Measurements from ENCODE around the gene VWA8.

The VWA8 gene

GRCh38 chr13:41590122-41590521 is 370.8 kb downstream of the VWA8 start:
- no peak for DNase-seq
- POLR2A ChIA-PET, result no interaction called here
- Histone ChIP-seq H3K36me3 (ENCODE audit: control insufficient read depth in 4 of 4, insufficient read depth in 4 of 4, low read length in 3 of 4) (peaks cover 6 to 7% (median 7%) of the 10 kb centered on the region in 4 experiments), H3K4me3 (ENCODE audit: control insufficient read depth in 1 of 7, extremely low read depth in 1 of 7, insufficient read depth in 4 of 7, low read depth in 2 of 7, low read length in 6 of 7) (no peak overlapping the region), H3K9me3 (ENCODE audit: control extremely low read depth in 1 of 5, control insufficient read depth in 4 of 5, insufficient read depth in 2 of 5, low read depth in 1 of 5, low read length in 4 of 5) (no peaks in the 10 kb centered on the region), H3K4me1 (ENCODE audit: control extremely low read depth in 1 of 4, control insufficient read depth in 4 of 4, insufficient read depth in 4 of 4, low read length in 3 of 4) (peaks cover 0 to 16% (median 8%) of the 10 kb centered on the region in 4 experiments), H3K27ac (ENCODE audit: insufficient read depth in 1 of 2, low read depth in 1 of 2, low read length in 2 of 2, poor library complexity in 1 of 2, severe bottlenecking in 2 of 2) (no peak overlapping the region), H3K27me3 (replicated peaks in 2 of 5; ENCODE audit: control insufficient read depth in 4 of 5, insufficient read depth in 5 of 5, low read length in 4 of 5) (no peaks in the 10 kb centered on the region)
- CTCF ChIA-PET, result no interaction called here

- no peaks in the 10 kb centered on the region for H3K9me3 ChIP-seq (ENCODE audit: control extremely low read depth in 1 of 5, control insufficient read depth in 4 of 5, insufficient read depth in 2 of 5, low read depth in 1 of 5, low read length in 4 of 5)
- H3K4me3 ChIP-seq (ENCODE audit: control insufficient read depth in 1 of 7, extremely low read depth in 1 of 7, insufficient read depth in 4 of 7, low read depth in 2 of 7, low read length in 6 of 7), result peak overlapping the region in 1 of 7 experiments; percentile 25
- H3K27ac ChIP-seq (ENCODE audit: insufficient read depth in 1 of 2, low read depth in 1 of 2, low read length in 2 of 2, poor library complexity in 1 of 2, severe bottlenecking in 2 of 2), result peak overlapping the region in 1 of 2 experiments; percentile 65
- no peak for DNase-seq
- H3K4me1 ChIP-seq (ENCODE audit: control extremely low read depth in 1 of 4, control insufficient read depth in 4 of 4, insufficient read depth in 4 of 4, low read length in 3 of 4), result peaks cover 0 to 21% (median 8%) of the 10 kb centered on the region in 4 experiments
- CTCF ChIA-PET, result no interaction called here
- 100% methylated on average over 1 of the region's 3 CpGs for WGBS (ENCODE audit: insufficient coverage)
- no peaks in the 10 kb centered on the region for H3K27me3 ChIP-seq (replicated peaks in 2 of 5; ENCODE audit: control insufficient read depth in 4 of 5, insufficient read depth in 5 of 5, low read length in 4 of 5)
- POLR2A ChIA-PET, result no interaction called here
- H3K36me3 ChIP-seq (ENCODE audit: control insufficient read depth in 4 of 4, insufficient read depth in 4 of 4, low read length in 3 of 4), result peaks cover 7% of the 10 kb centered on the region in 4 experiments
Observed at GRCh38 chr13:41589434-41589833, 371.5 kb downstream of the VWA8 start.

- H3K27me3 ChIP-seq (replicated peaks in 2 of 5; ENCODE audit: control insufficient read depth in 4 of 5, insufficient read depth in 5 of 5, low read length in 4 of 5), result no peaks in the 10 kb centered on the region
- peak; percentile 81 to 94 (median 94) for DNase-seq
- no peaks in the 10 kb centered on the region for H3K9me3 ChIP-seq (ENCODE audit: control extremely low read depth in 1 of 5, control insufficient read depth in 4 of 5, insufficient read depth in 2 of 5, low read depth in 1 of 5, low read length in 4 of 5)
- peak overlapping the region in 1 of 7 experiments; percentile 25 for H3K4me3 ChIP-seq (ENCODE audit: control insufficient read depth in 1 of 7, extremely low read depth in 1 of 7, insufficient read depth in 4 of 7, low read depth in 2 of 7, low read length in 6 of 7)
- CTCF ChIA-PET, result interaction anchor here (0.8 kb wide), 1 partner anchor 80 kb away, joined by 3 read pairs; no protein-coding TSS in a partner anchor
- POLR2A ChIA-PET, result no interaction called here
- 43% methylated on average over 1 of the region's 2 CpGs for WGBS (ENCODE audit: insufficient coverage)
- peaks cover 0 to 22% (median 8%) of the 10 kb centered on the region in 4 experiments for H3K4me1 ChIP-seq (ENCODE audit: control extremely low read depth in 1 of 4, control insufficient read depth in 4 of 4, insufficient read depth in 4 of 4, low read length in 3 of 4)
- H3K36me3 ChIP-seq (ENCODE audit: control insufficient read depth in 4 of 4, insufficient read depth in 4 of 4, low read length in 3 of 4), result peaks cover 7% of the 10 kb centered on the region in 4 experiments
- H3K27ac ChIP-seq (ENCODE audit: insufficient read depth in 1 of 2, low read depth in 1 of 2, low read length in 2 of 2, poor library complexity in 1 of 2, severe bottlenecking in 2 of 2), result peak overlapping the region; percentile 27 to 65
Observed at GRCh38 chr13:41588899-41589298, 372.0 kb downstream of the VWA8 start.

- no peaks in the 10 kb centered on the region for H3K27me3 ChIP-seq (replicated peaks in 2 of 5; ENCODE audit: control insufficient read depth in 4 of 5, insufficient read depth in 5 of 5, low read length in 4 of 5)
- ChIA-PET POLR2A (no interaction called here), CTCF (interaction anchor here (0.8 kb wide), 1 partner anchor 80 kb away, joined by 3 read pairs; no protein-coding TSS in a partner anchor)
- H3K9me3 ChIP-seq (ENCODE audit: control extremely low read depth in 1 of 5, control insufficient read depth in 4 of 5, insufficient read depth in 2 of 5, low read depth in 1 of 5, low read length in 4 of 5), result no peaks in the 10 kb centered on the region
- peak overlapping the region; percentile 27 to 56 for H3K27ac ChIP-seq (ENCODE audit: insufficient read depth in 1 of 2, low read depth in 1 of 2, low read length in 2 of 2, poor library complexity in 1 of 2, severe bottlenecking in 2 of 2)
- peaks cover 0 to 22% (median 8%) of the 10 kb centered on the region in 4 experiments for H3K4me1 ChIP-seq (ENCODE audit: control extremely low read depth in 1 of 4, control insufficient read depth in 4 of 4, insufficient read depth in 4 of 4, low read length in 3 of 4)
- no peak overlapping the region for H3K4me3 ChIP-seq (ENCODE audit: control insufficient read depth in 1 of 7, extremely low read depth in 1 of 7, insufficient read depth in 4 of 7, low read depth in 2 of 7, low read length in 6 of 7)
- WGBS (ENCODE audit: insufficient coverage), result no CpG with 5 or more reads among the region's 1 CpG
- DNase-seq, result peak in 1 of 3 donors; percentile 6
- H3K36me3 ChIP-seq (ENCODE audit: control insufficient read depth in 4 of 4, insufficient read depth in 4 of 4, low read length in 3 of 4), result peaks cover 7% of the 10 kb centered on the region in 4 experiments
Observed at GRCh38 chr13:41588448-41588847, 372.5 kb downstream of the VWA8 start.

- no peak overlapping the region for H3K27ac ChIP-seq (ENCODE audit: insufficient read depth in 1 of 2, low read depth in 1 of 2, low read length in 2 of 2, poor library complexity in 1 of 2, severe bottlenecking in 2 of 2)
- peak in 1 of 3 donors; percentile 15 for DNase-seq
- CTCF ChIA-PET, result interaction anchor here (1.1 to 1.2 kb wide), 2 partner anchors 8 to 202 kb away, joined by 3 read pairs; no protein-coding TSS in a partner anchor
- H3K4me1 ChIP-seq (ENCODE audit: control extremely low read depth in 1 of 4, control insufficient read depth in 4 of 4, insufficient read depth in 4 of 4, low read length in 3 of 4), result peaks cover 0 to 22% (median 8%) of the 10 kb centered on the region in 4 experiments
- no peak overlapping the region for H3K4me3 ChIP-seq (ENCODE audit: control insufficient read depth in 1 of 7, extremely low read depth in 1 of 7, insufficient read depth in 4 of 7, low read depth in 2 of 7, low read length in 6 of 7)
- no peaks in the 10 kb centered on the region for H3K27me3 ChIP-seq (replicated peaks in 2 of 5; ENCODE audit: control insufficient read depth in 4 of 5, insufficient read depth in 5 of 5, low read length in 4 of 5)
- H3K36me3 ChIP-seq (ENCODE audit: control insufficient read depth in 4 of 4, insufficient read depth in 4 of 4, low read length in 3 of 4), result peaks cover 7 to 10% (median 7%) of the 10 kb centered on the region in 4 experiments
- POLR2A ChIA-PET, result interaction anchor here (0.6 kb wide), 1 partner anchor 39 kb away, joined by 3 read pairs; no protein-coding TSS in a partner anchor
- WGBS (ENCODE audit: insufficient coverage), result 93% methylated on average over 9 of the region's 9 CpGs
- no peaks in the 10 kb centered on the region for H3K9me3 ChIP-seq (ENCODE audit: control extremely low read depth in 1 of 5, control insufficient read depth in 4 of 5, insufficient read depth in 2 of 5, low read depth in 1 of 5, low read length in 4 of 5)
Observed at GRCh38 chr13:41587490-41587889, 373.4 kb downstream of the VWA8 start.

- Histone ChIP-seq H3K27ac (ENCODE audit: insufficient read depth in 1 of 2, low read depth in 1 of 2, low read length in 2 of 2, poor library complexity in 1 of 2, severe bottlenecking in 2 of 2) (no peak overlapping the region), H3K9me3 (ENCODE audit: control extremely low read depth in 1 of 5, control insufficient read depth in 4 of 5, insufficient read depth in 2 of 5, low read depth in 1 of 5, low read length in 4 of 5) (no peaks in the 10 kb centered on the region), H3K4me1 (ENCODE audit: control extremely low read depth in 1 of 4, control insufficient read depth in 4 of 4, insufficient read depth in 4 of 4, low read length in 3 of 4) (peaks cover 0 to 22% (median 8%) of the 10 kb centered on the region in 4 experiments), H3K27me3 (replicated peaks in 2 of 5; ENCODE audit: control insufficient read depth in 4 of 5, insufficient read depth in 5 of 5, low read length in 4 of 5) (no peaks in the 10 kb centered on the region), H3K4me3 (ENCODE audit: control insufficient read depth in 1 of 7, extremely low read depth in 1 of 7, insufficient read depth in 4 of 7, low read depth in 2 of 7, low read length in 6 of 7) (no peak overlapping the region), H3K36me3 (ENCODE audit: control insufficient read depth in 4 of 4, insufficient read depth in 4 of 4, low read length in 3 of 4) (peaks cover 7 to 16% (median 7%) of the 10 kb centered on the region in 4 experiments)
- WGBS (ENCODE audit: insufficient coverage), result 100% methylated on average over 2 of the region's 4 CpGs
- POLR2A ChIA-PET, result no interaction called here
- no peak for DNase-seq
- CTCF ChIA-PET, result interaction anchor here (0.6 to 1.2 kb wide), 3 partner anchors 66 to 201 kb away, joined by 3 read pairs; no protein-coding TSS in a partner anchor
Observed at GRCh38 chr13:41586216-41586615, 374.7 kb downstream of the VWA8 start.

GRCh38 chr13:41582027-41582463 is 378.9 kb downstream of the VWA8 start:
- no peaks in the 10 kb centered on the region for H3K27me3 ChIP-seq (replicated peaks in 2 of 5; ENCODE audit: control insufficient read depth in 4 of 5, insufficient read depth in 5 of 5, low read length in 4 of 5)
- DNase-seq, result no peak
- CTCF ChIA-PET, result no interaction called here
- POLR2A ChIA-PET, result no interaction called here
- H3K36me3 ChIP-seq (ENCODE audit: control insufficient read depth in 4 of 4, insufficient read depth in 4 of 4, low read length in 3 of 4), result peaks cover 2 to 8% (median 4%) of the 10 kb centered on the region in 4 experiments
- no peak overlapping the region for H3K27ac ChIP-seq (ENCODE audit: insufficient read depth in 1 of 2, low read depth in 1 of 2, low read length in 2 of 2, poor library complexity in 1 of 2, severe bottlenecking in 2 of 2)
- H3K9me3 ChIP-seq (ENCODE audit: control extremely low read depth in 1 of 5, control insufficient read depth in 4 of 5, insufficient read depth in 2 of 5, low read depth in 1 of 5, low read length in 4 of 5), result no peaks in the 10 kb centered on the region
- peaks cover 0 to 5% (median 0%) of the 10 kb centered on the region in 4 experiments for H3K4me1 ChIP-seq (ENCODE audit: control extremely low read depth in 1 of 4, control insufficient read depth in 4 of 4, insufficient read depth in 4 of 4, low read length in 3 of 4)
- WGBS (ENCODE audit: insufficient coverage), result 100% methylated on average over 4 of the region's 6 CpGs
- no peak overlapping the region for H3K4me3 ChIP-seq (ENCODE audit: control insufficient read depth in 1 of 7, extremely low read depth in 1 of 7, insufficient read depth in 4 of 7, low read depth in 2 of 7, low read length in 6 of 7)

Measured in common myeloid progenitor, CD34-positive (primary cell).